GM19452 (cell line): ENCODE data around the gene IHH.
A peak's percentile ranks its signal among the peaks of the same experiment; 100 is the strongest.

Experiments used
- ATAC-seq: cut with Tn5 transposase; IDR thresholded peaks from one replicate; pipeline ENCODE4 v1.9.1; 2021; ENCODE audit not compliant: unreplicated experiment

IHH gene

GRCh38 chr2:219060821-219061791, at the start of gene IHH:
Gene IHH, minus strand, starts transcription at chr2:219060921. Its CDS starts 454 bp downstream, at chr2:219060467.
- no peak for ATAC-seq

- ATAC-seq = no peak
These were observed 48.8 kb upstream of the IHH start for GRCh38 chr2:219109471-219109870.

GRCh38 chr2:219107758-219108157, 47.0 kb upstream of the IHH start:
- no peak for ATAC-seq

GRCh38 chr2:219106251-219106650, 45.5 kb upstream of the IHH start:
- ATAC-seq = no peak

GRCh38 chr2:219104107-219105035, 43.6 kb upstream of the IHH start:
- ATAC-seq = no peak

GRCh38 chr2:219099329-219099728, 38.6 kb upstream of the IHH start:
- ATAC-seq = no peak

GRCh38 chr2:219095406-219095935, 34.8 kb upstream of the IHH start:
- ATAC-seq = no peak

GRCh38 chr2:219094171-219094570, 33.5 kb upstream of the IHH start:
- ATAC-seq = no peak

- no peak for ATAC-seq
These were observed 29.9 kb upstream of the IHH start for GRCh38 chr2:219090436-219091299.

- ATAC-seq = no peak
These were observed 28.6 kb upstream of the IHH start for GRCh38 chr2:219089330-219089729.

- no peak for ATAC-seq
These were observed 27.1 kb upstream of the IHH start for GRCh38 chr2:219087848-219088247.

GRCh38 chr2:219087361-219087760, 26.6 kb upstream of the IHH start:
- ATAC-seq = no peak

GRCh38 chr2:219086196-219086595, 25.5 kb upstream of the IHH start:
- ATAC-seq = no peak

GRCh38 chr2:219084791-219085190, 24.1 kb upstream of the IHH start:
- ATAC-seq = no peak

- ATAC-seq = no peak
These were observed 21.7 kb upstream of the IHH start for GRCh38 chr2:219082332-219082958.

GRCh38 chr2:219081701-219082331, 21.1 kb upstream of the IHH start:
- ATAC-seq = peak; percentile 66

- ATAC-seq = no peak
These were observed 20.4 kb upstream of the IHH start for GRCh38 chr2:219081096-219081495.

GRCh38 chr2:219079417-219079816, 18.7 kb upstream of the IHH start:
- no peak for ATAC-seq

GRCh38 chr2:219078951-219079350, 18.2 kb upstream of the IHH start:
- ATAC-seq = no peak
